Measurements from ENCODE around the gene LRRC49. TPM values are rescaled to one million over a fixed set of nuclear protein-coding genes. Genes with fewer than 3 reads are reported as not detected.
A peak's percentile ranks its signal among the peaks of the same experiment; 100 is the strongest.
"Not testable (repeated sequence)": the region's sequence is repeated elsewhere in the genome, so short reads cannot be mapped to it uniquely, and the experiment has no call there.

LRRC49 gene
- total RNA-seq, 1 donor from 2014 or later, result 79.8 TPM

DNA sequence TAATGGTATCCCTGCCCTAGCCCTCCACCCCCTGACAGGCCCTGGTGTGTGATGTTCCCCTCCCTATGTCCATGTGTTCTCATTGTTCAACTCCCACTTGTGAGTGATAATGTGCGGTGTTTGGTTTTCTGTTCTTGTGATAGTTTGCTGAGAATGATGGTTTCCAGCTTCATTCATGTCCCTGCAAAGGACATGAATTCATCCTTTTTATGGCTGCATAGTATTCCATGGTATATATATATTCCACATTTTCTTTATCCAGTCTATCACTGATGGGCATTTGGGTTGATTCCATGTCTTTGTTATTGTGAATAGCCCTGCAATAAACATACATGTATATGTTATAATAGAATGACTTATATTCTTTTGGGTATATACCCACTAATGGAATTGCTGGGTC is 142.9 kb downstream of the LRRC49 start:
- intact Hi-C loops (cut with micrococcal nuclease); ATAC-seq; DNase-seq: not testable (repeated sequence)

DNA sequence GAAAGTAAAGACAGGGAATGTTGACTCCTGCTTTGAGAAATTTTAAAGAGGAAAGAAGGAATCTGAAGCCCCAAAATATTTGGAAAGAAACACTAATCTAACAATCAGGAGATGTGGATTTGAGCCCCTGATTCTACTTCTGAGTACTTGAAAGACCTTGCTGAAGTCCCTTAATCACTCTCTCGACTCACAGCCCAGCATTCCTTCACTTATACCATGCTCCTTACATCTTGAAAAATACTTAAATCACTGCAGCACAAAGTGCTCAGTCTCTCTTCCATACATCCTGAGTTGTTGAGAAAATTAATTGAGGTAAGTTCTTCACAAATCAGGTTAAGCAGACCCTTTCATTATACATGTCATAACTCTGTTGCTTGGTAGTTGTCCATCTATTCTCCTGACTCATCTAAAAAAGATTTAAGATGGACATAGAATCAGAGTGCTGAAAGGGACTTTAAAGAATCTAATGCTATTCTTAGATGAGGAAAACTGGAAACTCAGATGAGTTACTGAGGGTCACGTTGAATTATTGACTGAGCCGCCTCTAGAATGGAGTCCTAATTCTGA is 149.8 kb downstream of the LRRC49 start:
- intact Hi-C loops (cut with micrococcal nuclease), result no loop called here
- ATAC-seq, result no peak
- no peak for DNase-seq

DNA sequence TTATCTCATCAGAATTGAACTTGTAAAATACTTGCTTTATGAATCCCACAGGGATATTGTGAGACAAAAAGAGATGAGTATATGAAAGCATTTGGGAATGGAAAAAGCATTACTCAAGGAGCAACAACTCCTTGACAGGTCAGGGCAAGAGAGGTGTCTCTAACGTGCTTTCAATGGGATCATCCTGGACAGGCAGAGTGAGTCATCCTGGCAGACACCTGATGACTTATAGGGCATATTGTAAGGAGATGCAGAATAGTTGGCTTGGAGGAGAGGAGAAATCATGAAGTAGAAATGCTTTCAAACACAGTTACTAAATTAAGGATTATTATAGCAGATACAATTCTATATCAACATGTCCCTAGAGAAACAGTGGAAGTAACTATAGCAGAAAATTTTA is 150.7 kb downstream of the LRRC49 start:
- DNase-seq (no peak), ATAC-seq (peak; percentile 43)
- intact Hi-C loops (cut with micrococcal nuclease), result no loop called here

DNA sequence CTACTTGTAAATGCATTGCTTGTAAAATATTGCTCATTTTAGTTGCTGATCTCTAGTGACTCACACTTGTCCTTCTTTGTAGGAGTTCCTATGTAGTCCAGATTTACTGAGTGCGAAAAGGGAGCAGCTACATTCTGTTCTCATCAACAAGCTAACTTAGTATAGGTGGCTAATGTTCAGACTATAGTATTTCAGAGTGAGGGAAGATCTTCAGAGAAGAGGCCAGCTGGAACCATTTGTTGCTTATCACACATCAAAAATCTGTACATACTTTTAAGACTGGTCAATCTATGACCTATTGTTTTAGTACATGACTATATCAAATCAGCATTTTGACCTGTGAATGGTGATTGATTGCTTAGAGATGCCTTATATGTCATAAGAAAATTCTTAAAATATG is 151.4 kb downstream of the LRRC49 start:
- intact Hi-C loops (cut with micrococcal nuclease), result no loop called here
- no peak for ATAC-seq
- DNase-seq, result no peak

DNA sequence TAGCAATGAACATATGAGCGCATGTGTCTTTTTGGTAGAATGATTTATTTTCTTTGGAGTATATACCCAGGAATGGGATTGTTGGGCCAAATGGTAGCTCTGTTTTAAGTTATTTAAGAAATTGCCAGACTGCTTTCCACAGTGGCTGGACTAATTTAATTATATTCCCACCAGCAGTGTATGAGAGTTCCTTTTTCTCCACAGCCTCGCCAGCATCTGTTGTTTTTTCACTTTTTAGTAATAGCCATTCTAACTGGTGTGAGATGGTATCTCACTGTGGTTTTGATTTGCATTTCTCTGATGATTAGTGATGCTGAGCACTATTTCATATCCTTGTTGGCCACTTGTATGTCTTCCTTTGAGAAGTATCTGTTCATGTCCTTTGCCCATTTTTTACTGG is 153.5 kb downstream of the LRRC49 start:
- ATAC-seq; DNase-seq; intact Hi-C loops (cut with micrococcal nuclease): not testable (repeated sequence)

DNA sequence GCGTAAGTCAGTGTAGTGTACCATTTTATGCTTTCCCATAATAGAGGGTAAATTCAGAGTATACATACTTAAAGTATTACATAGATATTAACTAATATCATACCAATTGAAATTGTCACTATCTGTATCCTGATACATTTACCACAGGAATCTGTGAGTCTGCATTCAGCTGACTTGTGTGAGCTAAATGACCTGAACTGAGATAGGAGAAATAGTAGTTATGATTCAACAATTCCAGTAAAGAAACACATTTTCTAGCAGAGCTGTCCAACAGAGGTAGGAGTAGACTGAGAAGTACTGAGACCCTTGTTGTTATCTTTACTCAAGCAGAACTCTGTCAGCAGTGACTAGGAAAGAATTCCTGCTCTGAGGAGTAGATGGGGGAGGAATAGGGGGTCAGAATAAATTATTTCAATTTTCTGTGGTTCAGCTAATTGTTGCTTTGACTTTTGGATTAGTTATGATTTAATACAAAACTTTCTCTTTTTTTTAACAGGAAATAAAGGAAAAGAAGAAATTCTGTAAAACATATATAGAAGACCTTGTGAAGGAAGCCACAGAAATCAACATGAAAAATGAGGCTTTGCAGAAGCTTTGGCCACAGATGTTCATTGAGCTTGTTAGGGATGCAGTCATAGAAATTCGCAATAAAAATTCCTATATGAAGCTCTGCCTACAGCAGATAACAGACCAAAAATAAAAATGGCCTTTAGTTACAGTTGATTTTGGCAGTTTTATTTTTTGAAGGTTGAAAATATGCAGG is 156.5 kb downstream of the LRRC49 start:
- DNase-seq (no peak), ATAC-seq (no peak)
- intact Hi-C loops (cut with micrococcal nuclease), result no loop called here

DNA sequence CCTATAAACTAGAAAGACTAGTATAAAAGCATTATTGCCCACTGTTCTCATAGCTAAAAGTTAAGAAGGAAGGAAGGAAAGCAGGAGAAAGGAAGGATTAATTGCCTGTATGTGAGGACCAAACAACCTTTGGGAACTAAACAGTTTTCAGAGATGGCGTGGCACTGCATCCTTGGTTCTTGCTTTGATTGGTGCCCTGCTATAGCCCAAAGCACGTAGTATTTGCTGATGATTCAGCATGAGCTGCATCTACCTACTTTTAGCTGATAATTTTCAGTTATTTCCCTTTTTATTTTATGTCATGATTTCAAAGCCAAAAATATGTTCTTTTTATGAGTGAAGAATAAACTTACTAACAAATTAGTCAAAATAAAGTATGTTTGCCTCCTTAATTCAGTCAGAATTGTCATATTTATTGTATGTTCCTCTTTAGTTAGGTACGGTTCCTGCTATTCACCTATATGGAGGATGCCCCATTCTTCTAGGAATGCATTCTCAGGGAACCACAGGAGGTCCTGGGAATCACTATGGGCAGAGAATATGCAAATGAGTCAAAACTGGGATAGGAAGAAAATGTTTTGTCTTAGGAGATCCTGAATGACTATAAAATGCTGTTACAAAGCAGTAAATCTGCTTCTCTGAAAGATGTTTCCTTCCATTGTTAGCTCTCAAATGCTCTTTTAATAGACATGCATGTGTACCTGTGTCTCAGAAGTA is 157.2 kb downstream of the LRRC49 start:
- DNase-seq (no peak), ATAC-seq (no peak)
- intact Hi-C loops (cut with micrococcal nuclease), result no loop called here

DNA sequence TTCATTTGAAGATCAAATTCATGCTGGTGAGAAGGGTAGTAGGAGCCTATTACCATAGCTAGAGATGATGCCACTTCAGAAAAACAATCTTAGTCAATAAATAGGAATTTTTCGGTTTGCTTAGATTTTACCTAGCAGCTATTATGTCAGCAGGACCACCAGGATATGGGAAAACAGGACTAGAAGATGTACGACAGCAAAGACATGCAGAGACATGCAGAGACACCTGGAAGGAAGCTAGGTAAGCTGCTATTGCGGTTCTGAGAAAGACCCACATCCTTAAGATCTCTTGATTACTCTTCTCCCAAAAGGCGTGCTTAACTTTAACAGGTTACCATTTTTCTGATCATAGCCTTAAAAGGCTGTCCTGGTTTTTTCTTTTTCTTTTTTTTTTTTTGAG is 157.8 kb downstream of the LRRC49 start:
- DNase-seq (no peak), ATAC-seq (no peak)
- intact Hi-C loops (cut with micrococcal nuclease), result no loop called here

DNA sequence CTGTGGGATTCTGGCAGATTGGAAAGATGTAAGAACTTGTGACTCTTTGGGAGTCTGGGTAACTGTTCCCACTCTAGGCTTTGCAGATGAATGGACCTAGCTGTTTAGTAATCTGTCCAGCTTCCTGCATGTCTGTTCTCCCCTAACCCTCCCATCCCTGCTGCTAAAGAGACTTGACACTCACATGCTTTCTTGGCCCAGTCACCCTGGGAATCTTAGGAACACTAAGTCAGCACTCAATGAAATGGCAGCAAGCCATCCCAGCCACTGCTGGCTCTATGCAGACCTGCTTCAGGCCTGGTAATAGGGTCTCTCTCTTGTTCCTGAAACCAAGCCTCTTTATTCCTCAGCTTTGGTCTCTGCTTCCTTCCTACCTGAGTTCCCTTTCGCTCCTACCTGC is 158.9 kb downstream of the LRRC49 start:
- ATAC-seq, result peak; percentile 95
- DNase-seq, result peak; percentile 56
- intact Hi-C loops (cut with micrococcal nuclease), result no loop called here

DNA sequence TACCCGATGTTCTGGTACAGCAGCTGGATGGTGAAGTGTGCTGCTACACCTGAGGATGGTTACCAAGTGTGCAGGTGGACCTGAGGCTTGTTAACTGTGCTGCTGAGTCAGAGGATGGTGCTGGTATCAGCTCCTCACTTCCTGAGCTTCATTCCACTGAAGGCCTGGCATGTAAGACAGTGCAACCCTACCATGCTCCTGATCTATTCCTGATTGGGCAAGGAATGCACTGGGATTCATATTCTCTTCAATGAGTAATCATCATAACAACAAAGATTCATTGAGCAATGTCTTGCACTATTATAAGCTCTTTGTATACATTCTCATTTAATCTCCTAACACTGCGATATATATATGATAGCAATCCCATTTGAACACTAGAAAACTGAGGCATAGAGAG is 159.7 kb downstream of the LRRC49 start:
- intact Hi-C loops (cut with micrococcal nuclease), result no loop called here
- ATAC-seq, result peak; percentile 28
- DNase-seq, result no peak

DNA sequence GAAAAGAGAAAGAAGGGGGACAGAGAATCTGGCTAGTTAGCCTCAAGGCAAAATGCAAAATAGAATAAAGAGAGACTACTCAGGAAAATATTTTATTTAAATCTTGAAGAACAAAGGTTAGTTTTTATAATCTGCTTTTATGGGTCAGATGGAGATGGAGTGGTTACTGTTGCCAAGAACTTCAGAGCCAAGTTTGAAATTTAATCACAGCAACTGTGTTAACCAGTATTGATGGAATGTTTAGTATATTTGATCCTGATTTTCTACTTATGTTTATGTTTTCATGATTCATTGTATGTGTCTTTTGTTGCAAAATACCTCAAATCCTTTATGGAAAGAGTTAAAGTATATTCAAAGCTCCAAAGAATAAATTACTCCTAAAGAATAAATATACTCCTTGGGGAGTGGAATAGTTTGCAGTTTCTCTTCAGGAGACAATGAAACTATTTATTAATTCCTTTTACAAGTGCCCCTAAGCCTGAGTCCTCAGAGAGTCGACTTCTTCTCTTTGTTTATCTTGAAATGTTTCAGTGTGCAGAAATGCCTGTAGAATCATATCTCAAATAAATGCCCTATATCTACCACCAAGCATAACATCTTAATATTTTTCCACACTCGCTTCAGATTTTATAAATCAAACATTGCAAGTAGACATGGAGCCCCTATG is 161.8 kb downstream of the LRRC49 start:
- DNase-seq, result no peak
- intact Hi-C loops (cut with micrococcal nuclease), result no loop called here
- ATAC-seq, result no peak

DNA sequence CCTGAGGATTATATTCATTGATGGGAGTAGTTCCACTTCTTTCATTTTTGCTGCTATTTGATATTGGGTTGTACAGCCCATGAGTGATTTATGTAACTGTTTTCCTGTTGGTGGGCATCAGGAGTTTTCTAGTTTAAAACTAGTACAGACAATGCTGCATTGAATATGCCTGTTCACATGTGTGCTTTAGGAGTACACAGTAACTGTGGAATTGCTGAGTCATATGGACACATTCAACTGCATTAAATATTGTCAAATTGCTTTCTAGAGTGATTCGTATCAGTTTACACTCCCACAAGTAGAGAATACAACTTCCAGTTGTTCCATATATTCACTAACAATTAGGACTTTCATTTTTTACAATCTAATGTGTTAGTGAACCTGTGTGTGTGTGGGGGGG is 162.8 kb downstream of the LRRC49 start:
- ATAC-seq, result no peak
- DNase-seq, result no peak
- intact Hi-C loops (cut with micrococcal nuclease), result no loop called here

DNA sequence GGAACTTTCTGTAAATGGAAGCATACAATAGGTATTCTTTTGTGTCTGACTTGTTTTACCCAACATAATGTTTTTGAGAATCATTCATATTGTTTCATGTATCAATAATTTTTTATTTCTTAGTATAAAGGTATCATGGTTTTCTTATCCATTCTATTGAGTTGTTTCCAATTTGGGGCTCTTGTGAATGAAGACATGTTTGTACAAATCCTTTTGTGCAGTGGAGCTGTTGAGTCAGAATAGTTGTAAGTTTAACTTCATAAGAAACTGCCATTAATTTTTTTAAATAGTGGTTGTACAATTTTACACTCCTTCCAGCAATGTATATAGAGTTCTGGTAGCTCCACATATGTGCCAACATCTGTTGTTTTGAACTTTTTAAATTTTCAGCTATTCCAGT is 163.5 kb downstream of the LRRC49 start:
- DNase-seq (no peak), ATAC-seq (no peak)
- intact Hi-C loops (cut with micrococcal nuclease), result no loop called here

DNA sequence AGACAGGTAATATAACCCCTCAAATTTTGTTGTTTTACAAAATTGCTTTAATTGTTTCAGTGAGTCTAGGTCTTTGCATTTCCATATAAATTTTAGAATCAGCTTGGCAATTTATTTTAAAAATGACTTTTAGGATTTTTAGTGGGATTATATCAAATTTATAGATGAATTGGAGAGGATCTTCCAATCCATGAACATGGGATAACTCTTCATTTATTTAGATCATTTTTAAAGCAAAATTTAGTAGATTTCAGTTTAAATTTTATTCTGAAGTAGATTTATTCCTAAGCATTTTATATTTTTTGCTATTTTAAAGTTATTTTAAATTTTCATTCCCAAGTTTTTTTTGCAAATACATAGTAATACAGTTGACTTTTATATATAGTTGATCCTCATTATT is 164.5 kb downstream of the LRRC49 start:
- no peak for ATAC-seq
- intact Hi-C loops (cut with micrococcal nuclease), result no loop called here
- no peak for DNase-seq

DNA sequence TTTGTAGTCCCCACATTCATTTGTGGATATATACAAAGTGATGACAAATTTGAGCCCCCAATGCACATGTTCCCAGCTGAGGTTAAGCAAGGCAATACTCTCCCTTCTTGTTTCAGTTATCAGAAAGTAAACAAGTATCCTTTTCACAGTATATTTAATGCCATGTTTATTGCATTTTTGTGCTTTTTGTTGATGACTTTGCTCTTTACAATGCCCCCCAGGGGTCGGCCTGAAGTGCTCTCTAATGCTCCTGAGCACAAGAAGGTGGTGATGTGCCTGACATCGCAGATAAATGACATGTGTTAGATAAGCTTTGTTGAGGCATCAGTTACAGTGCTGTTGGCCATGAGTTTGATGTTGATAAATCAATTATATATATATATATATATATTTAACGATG is 165.0 kb downstream of the LRRC49 start:
- intact Hi-C loops (cut with micrococcal nuclease), result no loop called here
- no peak for ATAC-seq

DNA sequence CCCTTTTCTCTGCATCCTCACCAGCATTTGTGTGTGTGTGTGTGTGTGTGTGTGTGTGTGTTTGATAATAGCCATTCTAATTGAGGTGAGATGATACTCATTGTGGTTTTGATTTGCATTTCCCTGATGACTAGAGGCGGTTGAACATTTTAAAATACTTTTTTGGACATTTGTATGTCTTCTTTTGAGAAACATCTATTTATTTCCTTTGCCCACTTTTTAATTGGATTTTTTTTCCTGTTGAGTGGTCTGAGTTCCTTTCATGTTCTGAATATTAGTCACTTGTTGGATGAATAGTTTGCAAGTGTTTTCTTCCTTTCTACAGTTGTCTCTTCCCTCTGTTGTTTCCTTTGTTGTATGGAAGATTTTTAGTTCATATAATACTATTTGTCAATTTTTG is 168.4 kb downstream of the LRRC49 start:
- intact Hi-C loops (cut with micrococcal nuclease), result no loop called here
- DNase-seq, result no peak
- no peak for ATAC-seq

More for the DNA sequence above, 165.0 kb downstream of the LRRC49 start:
- DNase-seq, result no peak

DNA sequence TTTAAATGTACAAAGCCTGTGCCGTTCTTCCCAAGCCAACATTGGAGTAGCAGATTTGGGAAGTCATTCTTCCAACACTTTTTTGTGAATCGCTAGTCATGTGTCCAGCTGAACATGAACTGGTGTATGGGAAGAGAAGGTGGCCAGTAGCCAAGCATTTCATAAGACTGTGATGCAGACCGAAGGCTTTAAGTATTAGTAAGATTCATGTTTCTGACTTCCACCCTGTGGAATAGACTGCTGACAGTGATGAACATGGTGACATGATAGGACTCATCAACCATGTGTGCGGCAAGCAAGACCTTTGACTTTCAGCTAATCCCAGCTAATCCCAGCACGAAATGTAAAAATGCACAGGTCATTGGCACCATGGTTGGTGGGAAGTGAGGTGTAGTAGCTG is 174.4 kb downstream of the LRRC49 start:
- DNase-seq, result no peak
- ATAC-seq, result peak; percentile 69
- intact Hi-C loops (cut with micrococcal nuclease), result no loop called here

DNA sequence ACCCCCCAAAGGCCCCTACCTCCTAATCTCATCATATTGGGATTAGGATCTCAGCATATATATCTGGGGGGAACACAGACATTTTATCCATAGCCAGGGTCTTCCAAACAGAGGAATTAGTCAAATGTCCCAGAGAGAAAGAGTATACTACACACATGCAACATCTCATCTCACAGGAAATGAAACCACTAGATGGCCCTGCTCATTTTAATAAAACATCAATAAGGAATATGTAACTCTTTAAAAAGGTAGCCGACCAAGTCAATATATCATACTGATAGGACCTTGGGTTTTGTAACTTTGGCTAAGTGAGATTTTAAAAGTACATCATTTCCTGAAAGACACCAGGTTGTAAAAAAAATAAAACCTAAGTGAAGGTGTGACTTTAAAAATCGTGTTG is 177.1 kb downstream of the LRRC49 start:
- intact Hi-C loops (cut with micrococcal nuclease), result no loop called here
- DNase-seq (no peak), ATAC-seq (no peak)

DNA sequence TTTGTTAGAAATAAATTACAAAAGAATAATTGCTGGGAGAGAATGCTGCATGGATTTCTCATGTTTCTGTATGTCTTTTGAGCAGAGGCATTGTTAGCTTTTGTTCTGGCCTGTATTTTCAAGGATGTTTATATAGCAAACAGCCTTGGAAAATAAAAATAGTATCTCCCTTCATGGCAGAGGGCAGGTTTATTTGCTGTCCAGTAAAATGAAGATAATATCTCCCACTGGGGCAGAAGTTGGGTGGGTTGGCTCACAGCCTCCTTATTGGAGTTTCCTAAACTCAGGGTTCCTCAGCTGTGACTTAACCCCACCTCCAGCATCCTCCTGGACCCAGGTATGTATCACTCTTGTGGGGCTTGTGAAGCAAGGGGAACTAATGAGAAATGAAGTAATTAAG is 178.9 kb downstream of the LRRC49 start:
- no peak for DNase-seq
- ATAC-seq, result no peak
- intact Hi-C loops (cut with micrococcal nuclease), result no loop called here

DNA sequence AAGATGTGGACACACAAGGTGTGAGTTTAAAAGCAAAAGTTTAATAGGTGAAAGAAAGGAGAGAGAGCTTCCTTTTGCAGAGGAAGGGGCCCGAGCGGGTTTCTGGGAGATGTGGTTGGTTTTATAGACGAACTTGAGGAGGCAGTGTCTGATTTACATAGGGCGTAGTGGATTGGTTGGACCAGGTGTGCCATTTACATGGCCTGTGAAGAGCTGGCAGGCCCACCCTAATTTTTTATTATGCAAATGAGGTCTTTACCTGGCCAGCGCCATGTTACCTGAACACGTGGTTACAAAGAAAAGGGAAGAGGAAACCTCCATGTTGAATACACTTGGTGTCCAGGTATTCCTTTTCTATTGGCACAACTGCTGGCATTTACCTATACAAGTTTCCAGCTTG is 179.8 kb downstream of the LRRC49 start:
- ATAC-seq (no peak), DNase-seq (no peak)
- intact Hi-C loops (cut with micrococcal nuclease), result no loop called here
